Measurements from ENCODE around the gene LGR6. TPM values are rescaled to one million over a fixed set of nuclear protein-coding genes. Genes with fewer than 3 reads are reported as not detected.

LGR6 gene
- total and polyA plus RNA-seq, 2 experiments from 2014 or later: 0.80 to 1.5 TPM

DNA sequence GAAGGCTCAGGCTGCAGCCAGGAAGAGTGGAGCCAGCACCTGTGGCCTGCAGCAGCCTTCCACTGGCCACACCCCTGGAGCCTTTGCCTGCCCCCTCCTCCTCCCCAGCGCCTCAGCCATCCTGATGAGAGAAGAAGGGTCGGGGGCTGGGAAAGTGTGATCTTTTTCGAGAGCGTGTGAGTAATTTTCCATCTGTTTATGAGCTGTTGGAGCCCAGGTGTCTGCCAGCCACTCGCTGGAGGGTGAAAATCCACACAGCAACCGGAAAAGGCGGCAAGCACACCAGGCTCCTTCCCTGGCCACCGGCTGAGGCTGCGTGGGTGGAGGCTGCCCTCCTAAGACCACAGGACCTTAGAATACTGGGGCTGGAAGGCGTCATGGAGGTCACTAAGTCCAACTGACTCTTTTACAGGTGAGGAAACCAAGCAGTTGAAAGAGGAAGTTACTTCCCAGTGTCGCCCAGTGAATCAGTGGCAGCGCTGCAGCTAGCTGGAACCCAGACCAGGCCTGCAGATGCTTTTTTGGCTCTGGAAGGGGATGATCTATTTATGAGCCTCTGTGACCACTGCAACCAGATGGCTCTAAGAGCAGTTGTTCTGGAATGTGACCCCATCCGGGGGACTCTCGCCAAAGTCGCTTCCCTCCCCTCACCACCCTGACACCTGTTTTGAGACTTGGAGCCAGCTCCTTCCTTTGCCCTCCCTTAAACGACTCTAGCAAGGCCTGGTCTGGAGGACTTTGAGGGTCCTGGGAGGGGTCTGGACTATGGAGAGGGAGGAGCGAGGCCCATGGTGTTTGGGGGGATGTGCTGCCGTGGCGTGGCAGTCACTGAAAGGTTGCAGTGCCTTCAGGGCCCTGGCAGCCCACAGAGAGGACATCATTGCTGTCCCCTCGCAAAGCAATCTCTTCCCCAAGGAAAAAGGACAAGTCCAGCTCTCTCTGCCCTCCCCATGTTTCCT lies 54.5 kb downstream of the LGR6 start:
- WGBS (ENCODE audit: low lambda C conversion rate, missing lambda C conversion rate): 67% methylated on average over 20 of the region's 20 CpGs
- no peaks in the 10 kb centered on the region for H3K9me2 ChIP-seq (replicated peaks; ENCODE audit: insufficient read depth)
- H2AFZ ChIP-seq: no peak overlapping the region
- no peak overlapping the region for H3K4me2 ChIP-seq
- H3K79me2 ChIP-seq: no peaks in the 10 kb centered on the region
- no peaks in the 10 kb centered on the region for H3K4me1 ChIP-seq (ENCODE audit: insufficient read depth)
- DNase-seq (ENCODE audit: low spot score): no peak
- no peak overlapping the region for H3K4me3 ChIP-seq
- TF ChIP-seq EZH2phosphoT487 (IDR thresholded peaks at IDR 0.05; ENCODE audit: low read depth, severe bottlenecking, unreplicated experiment) (no peak), EZH2 (IDR thresholded peaks at IDR 0.05; ENCODE audit: borderline replicate concordance) (no peak)
- TF ChIP-seq, protein P1, sequence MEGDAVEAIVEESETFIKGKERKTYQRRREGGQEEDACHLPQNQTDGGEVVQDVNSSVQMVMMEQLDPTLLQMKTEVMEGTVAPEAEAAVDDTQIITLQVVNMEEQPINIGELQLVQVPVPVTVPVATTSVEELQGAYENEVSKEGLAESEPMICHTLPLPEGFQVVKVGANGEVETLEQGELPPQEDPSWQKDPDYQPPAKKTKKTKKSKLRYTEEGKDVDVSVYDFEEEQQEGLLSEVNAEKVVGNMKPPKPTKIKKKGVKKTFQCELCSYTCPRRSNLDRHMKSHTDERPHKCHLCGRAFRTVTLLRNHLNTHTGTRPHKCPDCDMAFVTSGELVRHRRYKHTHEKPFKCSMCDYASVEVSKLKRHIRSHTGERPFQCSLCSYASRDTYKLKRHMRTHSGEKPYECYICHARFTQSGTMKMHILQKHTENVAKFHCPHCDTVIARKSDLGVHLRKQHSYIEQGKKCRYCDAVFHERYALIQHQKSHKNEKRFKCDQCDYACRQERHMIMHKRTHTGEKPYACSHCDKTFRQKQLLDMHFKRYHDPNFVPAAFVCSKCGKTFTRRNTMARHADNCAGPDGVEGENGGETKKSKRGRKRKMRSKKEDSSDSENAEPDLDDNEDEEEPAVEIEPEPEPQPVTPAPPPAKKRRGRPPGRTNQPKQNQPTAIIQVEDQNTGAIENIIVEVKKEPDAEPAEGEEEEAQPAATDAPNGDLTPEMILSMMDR (IDR thresholded peaks at IDR 0.05; ENCODE audit: poor library complexity): no peak
- no peaks in the 10 kb centered on the region for H4K20me1 ChIP-seq (ENCODE audit: insufficient read depth, poor library complexity, severe bottlenecking)
- H3K27me3 ChIP-seq: no peaks in the 10 kb centered on the region
- no peaks in the 10 kb centered on the region for H3K9me3 ChIP-seq (ENCODE audit: low read depth)
- H3K27ac ChIP-seq: no peak overlapping the region
- H3K36me3 ChIP-seq (replicated peaks; ENCODE audit: insufficient read depth, low read depth): no peaks in the 10 kb centered on the region

DNA sequence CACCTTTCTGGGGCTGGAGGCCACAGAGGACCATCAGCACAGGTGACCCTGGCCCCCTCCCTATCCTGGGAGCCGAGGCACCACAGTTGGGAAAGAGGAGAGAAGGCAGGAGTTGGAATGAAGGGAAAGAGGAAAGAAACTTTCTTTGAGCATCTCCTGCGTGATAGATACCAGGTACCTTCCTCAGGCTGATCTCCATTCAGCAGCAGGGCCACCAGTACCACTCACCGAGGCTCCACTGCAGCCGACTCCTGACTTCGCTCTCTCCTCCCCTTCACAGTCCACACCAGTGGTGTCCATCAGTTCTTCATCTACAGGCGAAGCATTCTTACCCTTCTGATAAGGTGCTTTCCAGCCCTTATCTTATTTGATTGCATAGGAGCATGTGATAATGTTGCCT lies 55.3 kb downstream of the LGR6 start:
- no peak overlapping the region for H3K4me3 ChIP-seq
- H3K4me1 ChIP-seq (ENCODE audit: insufficient read depth): no peaks in the 10 kb centered on the region
- no peak overlapping the region for H2AFZ ChIP-seq
- H4K20me1 ChIP-seq (ENCODE audit: insufficient read depth, poor library complexity, severe bottlenecking): no peaks in the 10 kb centered on the region
- H3K79me2 ChIP-seq: no peaks in the 10 kb centered on the region
- no peak overlapping the region for H3K27ac ChIP-seq
- no peaks in the 10 kb centered on the region for H3K27me3 ChIP-seq
- no peak overlapping the region for H3K4me2 ChIP-seq
- TF ChIP-seq, protein P1 (IDR thresholded peaks at IDR 0.05; ENCODE audit: poor library complexity): no peak
- TF ChIP-seq EZH2 (IDR thresholded peaks at IDR 0.05; ENCODE audit: borderline replicate concordance) (no peak), EZH2phosphoT487 (IDR thresholded peaks at IDR 0.05; ENCODE audit: low read depth, severe bottlenecking, unreplicated experiment) (no peak)
- H3K9me2 ChIP-seq (replicated peaks; ENCODE audit: insufficient read depth): no peaks in the 10 kb centered on the region
- H3K9me3 ChIP-seq (ENCODE audit: low read depth): no peaks in the 10 kb centered on the region
- DNase-seq (ENCODE audit: low spot score): no peak
- no peaks in the 10 kb centered on the region for H3K36me3 ChIP-seq (replicated peaks; ENCODE audit: insufficient read depth, low read depth)
- 79% methylated on average over 6 of the region's 6 CpGs for WGBS (ENCODE audit: low lambda C conversion rate, missing lambda C conversion rate)

DNA sequence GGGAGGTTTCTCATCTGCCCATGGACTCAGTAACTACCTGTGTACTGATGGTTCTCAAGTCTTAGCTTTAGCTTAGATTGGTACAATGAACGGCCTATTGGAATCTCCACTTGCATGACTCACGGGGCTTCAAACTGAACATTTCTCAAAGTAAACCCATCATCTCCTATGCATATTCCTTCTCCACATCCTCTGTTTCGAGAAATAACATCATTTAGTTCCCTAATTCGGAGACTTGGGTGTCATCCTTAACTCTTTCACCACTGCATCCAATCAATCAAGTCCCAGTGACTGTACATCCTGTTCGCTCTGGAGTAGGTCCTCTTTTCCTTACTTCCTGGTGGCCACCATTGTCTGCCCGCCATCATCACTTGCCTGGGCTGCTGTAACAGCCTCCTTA lies 55.8 kb downstream of the LGR6 start:
- H4K20me1 ChIP-seq (ENCODE audit: insufficient read depth, poor library complexity, severe bottlenecking): no peaks in the 10 kb centered on the region

More for the DNA sequence above, 55.8 kb downstream of the LGR6 start:
- Histone ChIP-seq H3K27me3 (no peaks in the 10 kb centered on the region), H3K9me2 (replicated peaks; ENCODE audit: insufficient read depth) (no peaks in the 10 kb centered on the region), H3K4me1 (ENCODE audit: insufficient read depth) (no peaks in the 10 kb centered on the region), H3K4me2 (no peak overlapping the region), H3K4me3 (no peak overlapping the region), H3K79me2 (no peaks in the 10 kb centered on the region), H3K9me3 (ENCODE audit: low read depth) (no peaks in the 10 kb centered on the region), H3K36me3 (replicated peaks; ENCODE audit: insufficient read depth, low read depth) (no peaks in the 10 kb centered on the region), H2AFZ (no peak overlapping the region), H3K27ac (no peak overlapping the region)
- TF ChIP-seq EZH2phosphoT487 (IDR thresholded peaks at IDR 0.05; ENCODE audit: low read depth, severe bottlenecking, unreplicated experiment) (no peak), EZH2 (IDR thresholded peaks at IDR 0.05; ENCODE audit: borderline replicate concordance) (no peak)
- TF ChIP-seq, protein P1 (IDR thresholded peaks at IDR 0.05; ENCODE audit: poor library complexity): no peak
- no peak for DNase-seq (ENCODE audit: low spot score)
- WGBS (ENCODE audit: low lambda C conversion rate, missing lambda C conversion rate): 88% methylated on average over 6 of the region's 6 CpGs

All from hepatocyte (in vitro differentiated cells).